A673 (cell line): ENCODE measurements around the gene CHRNA4. TPM values are rescaled to one million over a fixed set of nuclear protein-coding genes. Genes with fewer than 3 reads are reported as not detected.

Experiments used
- BruUV-seq: library from RNA; stranded (reverse); fragments of 400-500 nt; replicated peaks from 2 replicates; lab custom pipeline; 2021; lab: Mats Ljungman, UMichigan
- CTCF ChIA-PET: fragments of 300-600 bp; sonication (Branson Sonifier 250); formaldehyde crosslinking; loops from one replicate; lab custom pipeline; 2022; ENCODE audit warnings: antibody characterized with exemption; lab: Charles Lee
- POLR2A ChIA-PET: fragments of 300-600 bp; sonication (Branson Sonifier 250); formaldehyde crosslinking; loops from one replicate; lab custom pipeline; 2022; ENCODE audit warnings: antibody characterized with exemption; ENCODE audit not compliant: low non-redundant PET; lab: Charles Lee
- DNase-seq: peaks from one replicate; pipeline ENCODE4 v3.0.0-alpha.2; 2015; ENCODE audit warnings: low spot score
- H3K27ac ChIP-seq: fragments of 200-600 bp; sonication (generic); 2 replicates; pipeline ENCODE4 v1.5.1; 2016; ENCODE audit warnings: mixed run types, low read depth, mild to moderate bottlenecking, mixed read lengths, antibody characterized with exemption, low read length; ENCODE audit not compliant: poor library complexity, severe bottlenecking
- H3K27me3 ChIP-seq: fragments of 200-600 bp; sonication (generic); replicated peaks from 2 replicates; pipeline ENCODE4 v1.6.1; 2017; ENCODE audit warnings: mixed run types, low read depth, mild to moderate bottlenecking, mixed read lengths, antibody characterized with exemption, low read length; ENCODE audit not compliant: insufficient read depth, poor library complexity
- H3K36me3 ChIP-seq: fragments of 200-600 bp; sonication (generic); 2 replicates; pipeline ENCODE4 v1.6.1; 2016; ENCODE audit warnings: mixed run types, mild to moderate bottlenecking, mixed read lengths, antibody characterized with exemption, low read length; ENCODE audit not compliant: insufficient read depth, poor library complexity, severe bottlenecking
- H3K4me1 ChIP-seq: fragments of 200-600 bp; sonication (generic); 2 replicates; pipeline ENCODE4 v1.6.1; 2017; ENCODE audit warnings: mixed run types, mild to moderate bottlenecking, mixed read lengths, antibody characterized with exemption, low read length; ENCODE audit not compliant: insufficient read depth, poor library complexity, severe bottlenecking
- H3K4me3 ChIP-seq: fragments of 200-600 bp; sonication (generic); 2 replicates; pipeline ENCODE4 v1.5.1; 2016; ENCODE audit warnings: low read depth, mixed run types, mild to moderate bottlenecking, mixed read lengths, low read length; ENCODE audit not compliant: poor library complexity, severe bottlenecking
- H3K9me3 ChIP-seq: fragments of 200-600 bp; sonication (generic); 2 replicates; pipeline ENCODE4 v1.6.1; 2016; ENCODE audit warnings: mixed run types, low read depth, mild to moderate bottlenecking, mixed read lengths, antibody characterized with exemption, low read length; ENCODE audit not compliant: poor library complexity, severe bottlenecking
- CTCF ChIP-seq: fragments of 300-800, 200-600 bp; sonication (generic); conservative IDR thresholded peaks from 2 replicates; pipeline ENCODE4 v1.5.1; 2017; ENCODE audit warnings: low read depth, mild to moderate bottlenecking, antibody characterized with exemption, low read length, moderate library complexity, mixed read lengths
- EZH2 ChIP-seq: fragments of 200-600 bp; sonication (generic); IDR thresholded peaks from 2 replicates; pipeline ENCODE4 v1.6.1; 2017; ENCODE audit warnings: borderline replicate concordance, low read depth, mild to moderate bottlenecking, mixed read lengths, antibody characterized with exemption, low read length; ENCODE audit not compliant: poor library complexity, severe bottlenecking
- intact Hi-C: fragments of 100-400 bp; cut with micrococcal nuclease; formaldehyde crosslinking; loops from one replicate; pipeline ENCODE4 v1.10.0; 2022; ENCODE audit not compliant: unreplicated experiment
- total RNA-seq: library from RNA; stranded (reverse); gene quantifications from 2 replicates; pipeline ENCODE4 v1.2.3, GENCODE V29; 2021

CHRNA4 gene
- total RNA-seq, 1 experiment from 2014 or later: 0.26 TPM

GRCh38 chr20:63296531-63297299, 64.4 kb downstream of the CHRNA4 start:
- POLR2A ChIA-PET: no interaction called here
- no peak for TF ChIP-seq CTCF
- Histone ChIP-seq H3K27me3 (peaks cover 61% of the 10 kb centered on the region), H3K36me3 (no peaks in the 10 kb centered on the region), H3K4me3 (no peak overlapping the region), H3K4me1 (no peaks in the 10 kb centered on the region), H3K27ac (no peak overlapping the region), H3K9me3 (no peaks in the 10 kb centered on the region)
- DNase-seq: no peak
- BruUV-seq: no TSS peak
- intact Hi-C loops: no loop called here
- CTCF ChIA-PET: no interaction called here

GRCh38 chr20:63295846-63296245, 65.3 kb downstream of the CHRNA4 start:
- no peaks in the 10 kb centered on the region for H3K4me1 ChIP-seq
- H3K27ac ChIP-seq: no peak overlapping the region
- H3K9me3 ChIP-seq: no peaks in the 10 kb centered on the region
- DNase-seq: no peak
- ChIA-PET CTCF (no interaction called here), POLR2A (no interaction called here)
- no TSS peak for BruUV-seq
- intact Hi-C loops: no loop called here
- H3K27me3 ChIP-seq: peaks cover 55% of the 10 kb centered on the region
- H3K4me3 ChIP-seq: no peak overlapping the region
- TF ChIP-seq CTCF (no peak), EZH2 (no peak)
- H3K36me3 ChIP-seq: no peaks in the 10 kb centered on the region

- no peak overlapping the region for H3K27ac ChIP-seq
- no peaks in the 10 kb centered on the region for H3K36me3 ChIP-seq
- ChIA-PET POLR2A (no interaction called here), CTCF (interaction anchor here (0.8 kb wide), 1 partner anchor 72 kb away, joined by 3 read pairs; no protein-coding TSS in a partner anchor)
- intact Hi-C loops: no loop called here
- no peaks in the 10 kb centered on the region for H3K9me3 ChIP-seq
- no peak for DNase-seq
- BruUV-seq: no TSS peak
- TF ChIP-seq CTCF: 0 out of 2 replicates have a peak, but pooled peaks have one; percentile 26
- no peak for TF ChIP-seq EZH2
- no peak overlapping the region for H3K4me3 ChIP-seq
- H3K4me1 ChIP-seq: no peaks in the 10 kb centered on the region
- H3K27me3 ChIP-seq: peaks cover 51% of the 10 kb centered on the region
Measured at GRCh38 chr20:63295422-63295821, 65.7 kb downstream of the CHRNA4 start.
